KBM-7 (cell line): ENCODE results near the gene CACNA1I.

Experiments
- DNase-seq: peaks from one replicate; pipeline ENCODE4 v3.0.0-alpha.2; 2015
- in situ Hi-C: fragments of 300-500 bp; cut with MboI; formaldehyde crosslinking; loops from 2 replicates; pipeline ENCODE4 v1.14.3; 2020; ENCODE audit warnings: low sequenced_read_pairs, low pct_unique_long_range_greater_than_20kb, mixed read lengths

CACNA1I gene

GRCh38 chr22:39616051-39616450, 45.5 kb downstream of the CACNA1I start:
- no peak for DNase-seq
- in situ Hi-C loops, result no loop called here

GRCh38 chr22:39616781-39617180, 46.2 kb downstream of the CACNA1I start:
- in situ Hi-C loops, result no loop called here
- DNase-seq, result no peak

- in situ Hi-C loops, result no loop called here
- DNase-seq, result no peak
These were observed 46.8 kb downstream of the CACNA1I start for GRCh38 chr22:39617342-39617741.

GRCh38 chr22:39617970-39618757, 47.6 kb downstream of the CACNA1I start:
- in situ Hi-C loops, result no loop called here
- no peak for DNase-seq

- no peak for DNase-seq
These were observed 48.5 kb downstream of the CACNA1I start for GRCh38 chr22:39618996-39619530.

GRCh38 chr22:39620924-39621690, 50.6 kb downstream of the CACNA1I start:
- DNase-seq, result no peak
- in situ Hi-C loops, result no loop called here

More at GRCh38 chr22:39618996-39619530, 48.5 kb downstream of the CACNA1I start:
- in situ Hi-C loops, result no loop called here

- in situ Hi-C loops, result no loop called here
- DNase-seq, result no peak
These were observed 51.3 kb downstream of the CACNA1I start for GRCh38 chr22:39621826-39622225.

- in situ Hi-C loops, result no loop called here
- peak; percentile 41 for DNase-seq
These were observed 52.4 kb downstream of the CACNA1I start for GRCh38 chr22:39622881-39623367.

GRCh38 chr22:39623603-39624500, 53.3 kb downstream of the CACNA1I start:
- DNase-seq, result no peak
- in situ Hi-C loops, result no loop called here

- DNase-seq, result no peak
- in situ Hi-C loops, result no loop called here
These were observed 53.9 kb downstream of the CACNA1I start for GRCh38 chr22:39624501-39624821.

GRCh38 chr22:39625569-39626537, 55.3 kb downstream of the CACNA1I start:
- in situ Hi-C loops, result no loop called here
- no peak for DNase-seq

- in situ Hi-C loops, result no loop called here
- DNase-seq, result no peak
These were observed 56.7 kb downstream of the CACNA1I start for GRCh38 chr22:39627208-39627607.

- no peak for DNase-seq
- in situ Hi-C loops, result no loop called here
These were observed 57.5 kb downstream of the CACNA1I start for GRCh38 chr22:39627865-39628562.

- no peak for DNase-seq
- in situ Hi-C loops, result no loop called here
These were observed 58.1 kb downstream of the CACNA1I start for GRCh38 chr22:39628563-39629080.

GRCh38 chr22:39629851-39630250, 59.3 kb downstream of the CACNA1I start:
- in situ Hi-C loops, result no loop called here
- DNase-seq, result no peak

GRCh38 chr22:39630721-39631120, 60.2 kb downstream of the CACNA1I start:
- no peak for DNase-seq
- in situ Hi-C loops, result no loop called here
